HCT116 (cell line): Measurements from ENCODE around the gene SHCBP1L. TPM values are rescaled to one million over a fixed set of nuclear protein-coding genes. Genes with fewer than 3 reads are reported as not detected.

Source experiments
- ATAC-seq: fragments of 200-7000 bp; cut with Tn5 transposase; 2 replicates; pipeline ENCODE4 v1.9.1; 2020; ENCODE audit warnings: mild to moderate bottlenecking, moderate library complexity
- BruUV-seq: library from RNA; stranded (reverse); fragments of 400-500 nt; replicated peaks from 2 replicates; lab custom pipeline; 2021; lab: Mats Ljungman, UMichigan
- CTCF ChIA-PET: fragments of 300-600 bp; sonication (Branson Sonifier 250); formaldehyde crosslinking; loops from one replicate; lab custom pipeline; 2021; ENCODE audit warnings: antibody characterized with exemption; lab: Charles Lee
- POLR2A ChIA-PET: fragments of 300-600, 350-600 bp; sonication (Branson Sonifier 250); formaldehyde crosslinking; loops from one replicate; lab custom pipeline; 2021; ENCODE audit warnings: antibody characterized with exemption; lab: Charles Lee
- RAD21 ChIA-PET, 2 experiments: fragments of 300-600 bp; sonication (Branson Sonifier 250); formaldehyde crosslinking; loops; one replicate each; lab custom pipeline; 2023; ENCODE audit warnings: low total read pairs in 2 of 2; ENCODE audit not compliant: uncharacterized antibody in 2 of 2, unreplicated experiment in 2 of 2, low non-redundant PET in 1 of 2; lab: Charles Lee
- DNase-seq: peaks from one replicate; pipeline ENCODE4 v3.0.0-alpha.2; 2010; ENCODE audit warnings: low read depth, low spot score
- H2AFZ ChIP-seq: fragments of 200-600 bp; shearing (Covaris generic), sonication (generic); 2 replicates; pipeline ENCODE4 v1.6.1; 2017; ENCODE audit warnings: low read depth, mixed run types, mixed read lengths, antibody characterized with exemption, low read length; ENCODE audit not compliant: poor library complexity, severe bottlenecking
- H3K27ac ChIP-seq: 2 replicates; pipeline ENCODE4 v1.5.1; 2012; ENCODE audit warnings: low read depth, low read length
- H3K27me3 ChIP-seq: fragments of 200-600 bp; sonication (generic); 2 replicates; pipeline ENCODE4 v1.6.1; 2016; ENCODE audit warnings: mixed run types, low read length, mixed read lengths; ENCODE audit not compliant: insufficient read depth
- H3K36me3 ChIP-seq, 2 experiments: fragments of 200-500 bp in 1 of 2; fragments of 200-600 bp in 1 of 2; sonication (Bioruptor generic) in 1 of 2; sonication (generic) in 1 of 2; 2 replicates each; pipeline versions ENCODE4 v1.5.1 to v1.6.1; 2014 to 2016; ENCODE audit warnings: low read length in 2 of 2, inconsistent platforms in 1 of 2, mixed read lengths in 1 of 2, mixed run types in 1 of 2; ENCODE audit not compliant: insufficient read depth in 2 of 2, control insufficient read depth in 1 of 2
- H3K4me1 ChIP-seq, 2 experiments: fragments of 200-600 bp in 1 of 2; sonication (generic) in 1 of 2; 2 replicates each; pipeline versions ENCODE4 v1.5.1 to v1.6.1; 2012 to 2017; ENCODE audit warnings: low read length in 2 of 2, inconsistent platforms in 1 of 2, mild to moderate bottlenecking in 1 of 2, mixed read lengths in 1 of 2, mixed run types in 1 of 2, moderate library complexity in 1 of 2; ENCODE audit not compliant: insufficient read depth in 2 of 2, control insufficient read depth in 1 of 2
- H3K4me2 ChIP-seq: fragments of 200-600 bp; sonication (generic); 2 replicates; pipeline ENCODE4 v1.6.1; 2017; ENCODE audit warnings: mixed run types, low read length, mixed read lengths
- H3K4me3 ChIP-seq, 2 experiments: fragments of 200-600 bp in 1 of 2; sonication (generic) in 1 of 2; replicated peaks in 1 of 2; 2 replicates each; pipeline ENCODE4 v1.5.1; 2011 to 2016; ENCODE audit warnings: low read length in 2 of 2, control low read depth in 1 of 2, low read depth in 1 of 2, mild to moderate bottlenecking in 1 of 2, mixed read lengths in 1 of 2, mixed run types in 1 of 2
- H3K79me2 ChIP-seq: fragments of 200-600 bp; sonication (generic); 2 replicates; pipeline ENCODE4 v1.6.1; 2017; ENCODE audit warnings: mild to moderate bottlenecking, mixed run types, low read length, moderate library complexity, mixed read lengths; ENCODE audit not compliant: insufficient read depth
- H3K9ac ChIP-seq: fragments of 200-600 bp; sonication (generic); 2 replicates; pipeline ENCODE4 v1.6.1; 2016; ENCODE audit warnings: low read length, mixed read lengths
- H3K9me2 ChIP-seq: fragments of 200-600 bp; sonication (generic), shearing (Covaris generic); 2 replicates; pipeline ENCODE4 v1.6.1; 2017; ENCODE audit warnings: mixed run types, mild to moderate bottlenecking, moderate library complexity; ENCODE audit not compliant: insufficient read depth
- H3K9me3 ChIP-seq, 2 experiments: fragments of 200-500 bp in 1 of 2; fragments of 200-600 bp in 1 of 2; sonication (Bioruptor generic) in 1 of 2; sonication (generic) in 1 of 2; 2 replicates each; pipeline ENCODE4 v1.6.1; 2014 to 2017; ENCODE audit warnings: low read length in 2 of 2, mixed read lengths in 2 of 2, inconsistent platforms in 1 of 2, low read depth in 1 of 2, mild to moderate bottlenecking in 1 of 2, mixed run types in 1 of 2, moderate library complexity in 1 of 2; ENCODE audit not compliant: control insufficient read depth in 1 of 2, insufficient read depth in 1 of 2
- H4K20me1 ChIP-seq: fragments of 200-600 bp; sonication (generic), shearing (Covaris generic); 2 replicates; pipeline ENCODE4 v1.6.1; 2017; ENCODE audit warnings: mixed run types, mild to moderate bottlenecking, moderate library complexity; ENCODE audit not compliant: insufficient read depth
- CBX3 ChIP-seq: IDR thresholded peaks from 2 replicates; pipeline ENCODE4 v1.6.1; 2012; ENCODE audit warnings: low read depth
- CEBPB ChIP-seq: IDR thresholded peaks from 2 replicates; pipeline ENCODE4 v1.6.1; 2012; ENCODE audit warnings: low read depth
- EGR1 ChIP-seq: IDR thresholded peaks from 2 replicates; pipeline ENCODE4 v1.6.1; 2012; ENCODE audit warnings: low read depth
- EZH2 ChIP-seq: fragments of 200-600 bp; sonication (generic); IDR thresholded peaks from 2 replicates; pipeline ENCODE4 v1.6.1; 2017; ENCODE audit warnings: antibody characterized with exemption, mixed run types
- FOSL1 ChIP-seq: IDR thresholded peaks from 2 replicates; pipeline ENCODE4 v1.6.1; 2012; ENCODE audit warnings: low read depth
- JUND ChIP-seq: IDR thresholded peaks from 2 replicates; pipeline ENCODE4 v1.6.1; 2012
- POLR2A ChIP-seq: IDR thresholded peaks from 2 replicates; pipeline ENCODE4 v1.7.0; 2011; ENCODE audit warnings: borderline replicate concordance; ENCODE audit not compliant: insufficient read depth, insufficient read length; ENCODE audit errors: extremely low read depth
- POLR2AphosphoS5 ChIP-seq: IDR thresholded peaks from 2 replicates; pipeline ENCODE4 v1.6.1; 2011; ENCODE audit warnings: mild to moderate bottlenecking, low read depth, low read length, moderate library complexity
- RAD21 ChIP-seq: IDR thresholded peaks from 2 replicates; pipeline ENCODE4 v1.6.1; 2012; ENCODE audit warnings: low read depth, mild to moderate bottlenecking
- SIN3A ChIP-seq: IDR thresholded peaks from 2 replicates; pipeline ENCODE4 v1.6.1; 2012; ENCODE audit warnings: low read depth
- TCF7L2 ChIP-seq: IDR thresholded peaks from 2 replicates; pipeline ENCODE4 v1.7.0; 2011; ENCODE audit warnings: borderline replicate concordance, inconsistent platforms; ENCODE audit not compliant: insufficient read depth, insufficient read length; ENCODE audit errors: extremely low read depth
- ZFX ChIP-seq: fragments of 450-650 bp; IDR thresholded peaks from 2 replicates; pipeline ENCODE4 v1.6.1; 2017
- ZNF274 ChIP-seq: fragments of 200-500 bp; sonication (Bioruptor generic); IDR thresholded peaks from 2 replicates; pipeline ENCODE4 v1.6.1; 2014; ENCODE audit warnings: mild to moderate bottlenecking, low read depth, low read length, inconsistent platforms
- intact Hi-C: fragments of 100-400 bp; cut with micrococcal nuclease; formaldehyde crosslinking; loops from 2 replicates; pipeline ENCODE4 v1.10.0; 2022
- total RNA-seq: library from RNA; stranded (reverse); gene quantifications from one replicate; pipeline ENCODE4 v1.2.1, GENCODE V29; 2021; ENCODE audit not compliant: unreplicated experiment
- TF ChIP-seq, protein P1 (sequence below), 3 experiments: fragments of 200-600 bp in 1 of 3; sonication (generic) in 1 of 3; IDR thresholded peaks in 2 of 3; conservative IDR thresholded peaks in 1 of 3; 2 replicates each; pipeline ENCODE4 v1.5.1; 2012 to 2017; ENCODE audit warnings: low read depth in 2 of 3, low read length in 2 of 3, antibody characterized with exemption in 1 of 3, borderline replicate concordance in 1 of 3, control low read depth in 1 of 3, mild to moderate bottlenecking in 1 of 3, mixed read lengths in 1 of 3, mixed run types in 1 of 3, moderate library complexity in 1 of 3; ENCODE audit not compliant: insufficient read depth in 1 of 3
- TF ChIP-seq, protein P2 (sequence below): IDR thresholded peaks from 2 replicates; pipeline ENCODE4 v1.6.1; 2011; ENCODE audit warnings: mild to moderate bottlenecking, low read length, moderate library complexity; ENCODE audit not compliant: insufficient replicate concordance; ENCODE audit errors: extremely low read depth
- TF ChIP-seq, protein P3 (sequence below): IDR thresholded peaks from 2 replicates; pipeline ENCODE4 v1.6.1; 2012; ENCODE audit warnings: low read depth

SHCBP1L gene
- total RNA-seq, 1 experiment from 2014 or later: not detected

DNA sequence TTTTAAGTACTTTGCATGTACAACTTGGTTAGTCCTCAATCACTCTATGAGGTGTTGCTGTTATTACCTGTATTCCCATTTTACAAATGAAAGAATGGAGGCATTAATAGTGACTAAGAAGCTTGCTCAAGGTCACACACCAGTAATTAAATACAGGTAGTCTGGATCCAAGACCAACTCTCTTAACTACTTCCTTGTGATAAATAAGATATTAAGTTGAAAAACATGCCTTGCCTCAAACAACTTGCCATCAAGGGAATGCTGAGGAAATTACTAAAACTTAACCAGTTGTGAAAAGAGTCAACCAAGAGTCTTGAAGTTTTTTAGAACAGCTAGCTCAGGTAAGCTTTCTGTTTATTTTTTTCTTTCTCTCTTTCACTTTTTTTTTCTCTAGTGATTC is 49.3 kb upstream of the SHCBP1L start (continued):
- TF ChIP-seq, protein P1, sequence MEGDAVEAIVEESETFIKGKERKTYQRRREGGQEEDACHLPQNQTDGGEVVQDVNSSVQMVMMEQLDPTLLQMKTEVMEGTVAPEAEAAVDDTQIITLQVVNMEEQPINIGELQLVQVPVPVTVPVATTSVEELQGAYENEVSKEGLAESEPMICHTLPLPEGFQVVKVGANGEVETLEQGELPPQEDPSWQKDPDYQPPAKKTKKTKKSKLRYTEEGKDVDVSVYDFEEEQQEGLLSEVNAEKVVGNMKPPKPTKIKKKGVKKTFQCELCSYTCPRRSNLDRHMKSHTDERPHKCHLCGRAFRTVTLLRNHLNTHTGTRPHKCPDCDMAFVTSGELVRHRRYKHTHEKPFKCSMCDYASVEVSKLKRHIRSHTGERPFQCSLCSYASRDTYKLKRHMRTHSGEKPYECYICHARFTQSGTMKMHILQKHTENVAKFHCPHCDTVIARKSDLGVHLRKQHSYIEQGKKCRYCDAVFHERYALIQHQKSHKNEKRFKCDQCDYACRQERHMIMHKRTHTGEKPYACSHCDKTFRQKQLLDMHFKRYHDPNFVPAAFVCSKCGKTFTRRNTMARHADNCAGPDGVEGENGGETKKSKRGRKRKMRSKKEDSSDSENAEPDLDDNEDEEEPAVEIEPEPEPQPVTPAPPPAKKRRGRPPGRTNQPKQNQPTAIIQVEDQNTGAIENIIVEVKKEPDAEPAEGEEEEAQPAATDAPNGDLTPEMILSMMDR (IDR thresholded peaks at IDR 0.05 in 2 of 3, conservative IDR thresholded peaks at IDR 0.05 in 1 of 3; ENCODE audit: borderline replicate concordance in 1 of 3, insufficient read depth in 1 of 3, low read depth in 2 of 3, low read length in 2 of 3): no peak
- TF ChIP-seq, protein P2, sequence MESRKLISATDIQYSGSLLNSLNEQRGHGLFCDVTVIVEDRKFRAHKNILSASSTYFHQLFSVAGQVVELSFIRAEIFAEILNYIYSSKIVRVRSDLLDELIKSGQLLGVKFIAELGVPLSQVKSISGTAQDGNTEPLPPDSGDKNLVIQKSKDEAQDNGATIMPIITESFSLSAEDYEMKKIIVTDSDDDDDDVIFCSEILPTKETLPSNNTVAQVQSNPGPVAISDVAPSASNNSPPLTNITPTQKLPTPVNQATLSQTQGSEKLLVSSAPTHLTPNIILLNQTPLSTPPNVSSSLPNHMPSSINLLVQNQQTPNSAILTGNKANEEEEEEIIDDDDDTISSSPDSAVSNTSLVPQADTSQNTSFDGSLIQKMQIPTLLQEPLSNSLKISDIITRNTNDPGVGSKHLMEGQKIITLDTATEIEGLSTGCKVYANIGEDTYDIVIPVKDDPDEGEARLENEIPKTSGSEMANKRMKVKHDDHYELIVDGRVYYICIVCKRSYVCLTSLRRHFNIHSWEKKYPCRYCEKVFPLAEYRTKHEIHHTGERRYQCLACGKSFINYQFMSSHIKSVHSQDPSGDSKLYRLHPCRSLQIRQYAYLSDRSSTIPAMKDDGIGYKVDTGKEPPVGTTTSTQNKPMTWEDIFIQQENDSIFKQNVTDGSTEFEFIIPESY: no peak
- TF ChIP-seq EZH2: no peak
- no peak for TF ChIP-seq POLR2AphosphoS5

DNA sequence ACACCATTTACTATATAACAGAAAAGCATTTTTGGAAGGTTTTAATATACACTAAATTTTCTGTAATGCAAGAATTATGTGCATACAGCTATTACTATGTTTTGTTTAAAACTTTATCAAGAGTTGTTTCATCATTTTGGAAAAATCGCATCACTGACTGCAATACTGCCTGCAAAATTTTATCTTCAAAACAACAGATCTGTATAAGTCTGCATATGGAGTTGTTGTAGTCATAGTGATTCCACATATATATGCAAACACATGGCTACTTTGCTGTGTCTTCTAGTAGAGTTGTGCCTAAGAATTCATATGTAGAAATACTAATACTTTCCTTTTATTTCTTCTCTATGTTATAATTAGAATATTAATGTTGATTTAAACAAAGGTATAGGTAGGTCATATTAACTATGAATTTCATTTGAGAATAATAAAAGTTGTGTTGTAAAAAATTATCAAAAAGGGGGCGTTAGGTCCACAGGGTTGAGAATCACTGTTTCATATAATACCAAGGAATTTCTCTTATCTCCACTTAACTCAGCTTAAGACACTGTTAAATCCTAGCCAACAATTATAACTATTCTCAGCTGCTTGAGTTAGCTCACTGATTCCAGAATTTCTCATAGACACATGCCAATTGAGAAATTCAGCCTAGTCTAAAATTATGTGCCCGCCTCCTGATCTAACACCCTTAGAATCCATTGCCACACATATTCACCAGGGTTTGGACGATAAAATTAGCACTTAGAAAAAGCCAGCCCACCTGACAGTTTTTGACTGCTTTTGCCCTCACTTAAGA is 47.4 kb upstream of the SHCBP1L start:
- Histone ChIP-seq H4K20me1 (no peaks in the 10 kb centered on the region), H3K9ac (no peak overlapping the region), H3K9me3 (no peaks in the 10 kb centered on the region), H3K4me3 (no peak overlapping the region), H2AFZ (no peak overlapping the region), H3K4me2 (no peak overlapping the region), H3K9me2 (no peaks in the 10 kb centered on the region), H3K36me3 (no peaks in the 10 kb centered on the region), H3K27ac (no peak overlapping the region), H3K4me1 (peaks cover 0 to 8% of the 10 kb centered on the region in 2 experiments; a peak in 1 of 4 replicates), H3K79me2 (no peaks in the 10 kb centered on the region), H3K27me3 (no peaks in the 10 kb centered on the region)
- ChIA-PET POLR2A (no interaction called here), RAD21 (no interaction called here), CTCF (interaction anchor here (1.0 kb wide), 1 partner anchor 13 kb away, joined by 3 read pairs; no protein-coding TSS in a partner anchor)
- intact Hi-C loops: no loop called here
- DNase-seq: no peak
- no TSS peak for BruUV-seq
- no peak for TF ChIP-seq POLR2A
- TF ChIP-seq, protein P3, sequence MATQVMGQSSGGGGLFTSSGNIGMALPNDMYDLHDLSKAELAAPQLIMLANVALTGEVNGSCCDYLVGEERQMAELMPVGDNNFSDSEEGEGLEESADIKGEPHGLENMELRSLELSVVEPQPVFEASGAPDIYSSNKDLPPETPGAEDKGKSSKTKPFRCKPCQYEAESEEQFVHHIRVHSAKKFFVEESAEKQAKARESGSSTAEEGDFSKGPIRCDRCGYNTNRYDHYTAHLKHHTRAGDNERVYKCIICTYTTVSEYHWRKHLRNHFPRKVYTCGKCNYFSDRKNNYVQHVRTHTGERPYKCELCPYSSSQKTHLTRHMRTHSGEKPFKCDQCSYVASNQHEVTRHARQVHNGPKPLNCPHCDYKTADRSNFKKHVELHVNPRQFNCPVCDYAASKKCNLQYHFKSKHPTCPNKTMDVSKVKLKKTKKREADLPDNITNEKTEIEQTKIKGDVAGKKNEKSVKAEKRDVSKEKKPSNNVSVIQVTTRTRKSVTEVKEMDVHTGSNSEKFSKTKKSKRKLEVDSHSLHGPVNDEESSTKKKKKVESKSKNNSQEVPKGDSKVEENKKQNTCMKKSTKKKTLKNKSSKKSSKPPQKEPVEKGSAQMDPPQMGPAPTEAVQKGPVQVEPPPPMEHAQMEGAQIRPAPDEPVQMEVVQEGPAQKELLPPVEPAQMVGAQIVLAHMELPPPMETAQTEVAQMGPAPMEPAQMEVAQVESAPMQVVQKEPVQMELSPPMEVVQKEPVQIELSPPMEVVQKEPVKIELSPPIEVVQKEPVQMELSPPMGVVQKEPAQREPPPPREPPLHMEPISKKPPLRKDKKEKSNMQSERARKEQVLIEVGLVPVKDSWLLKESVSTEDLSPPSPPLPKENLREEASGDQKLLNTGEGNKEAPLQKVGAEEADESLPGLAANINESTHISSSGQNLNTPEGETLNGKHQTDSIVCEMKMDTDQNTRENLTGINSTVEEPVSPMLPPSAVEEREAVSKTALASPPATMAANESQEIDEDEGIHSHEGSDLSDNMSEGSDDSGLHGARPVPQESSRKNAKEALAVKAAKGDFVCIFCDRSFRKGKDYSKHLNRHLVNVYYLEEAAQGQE: no peak
- TF ChIP-seq FOSL1: no peak
- no peak for TF ChIP-seq SIN3A
- TF ChIP-seq ZNF274: no peak
- TF ChIP-seq RAD21: no peak
- no peak for TF ChIP-seq CEBPB
- TF ChIP-seq CBX3: no peak
- TF ChIP-seq TCF7L2: no peak
- no peak for TF ChIP-seq EGR1
- no peak for TF ChIP-seq ZFX
- no peak for TF ChIP-seq JUND
- no peak for ATAC-seq
